ENCODE results near the gene MLLT11. TPM values are rescaled to one million over a fixed set of nuclear protein-coding genes. Genes with fewer than 3 reads are reported as not detected.

MLLT11 gene
- total and polyA plus RNA-seq, 2 of the 4 experiments (the other 2 are of a cell fraction), result 3.6 to 17.5 TPM

DNA sequence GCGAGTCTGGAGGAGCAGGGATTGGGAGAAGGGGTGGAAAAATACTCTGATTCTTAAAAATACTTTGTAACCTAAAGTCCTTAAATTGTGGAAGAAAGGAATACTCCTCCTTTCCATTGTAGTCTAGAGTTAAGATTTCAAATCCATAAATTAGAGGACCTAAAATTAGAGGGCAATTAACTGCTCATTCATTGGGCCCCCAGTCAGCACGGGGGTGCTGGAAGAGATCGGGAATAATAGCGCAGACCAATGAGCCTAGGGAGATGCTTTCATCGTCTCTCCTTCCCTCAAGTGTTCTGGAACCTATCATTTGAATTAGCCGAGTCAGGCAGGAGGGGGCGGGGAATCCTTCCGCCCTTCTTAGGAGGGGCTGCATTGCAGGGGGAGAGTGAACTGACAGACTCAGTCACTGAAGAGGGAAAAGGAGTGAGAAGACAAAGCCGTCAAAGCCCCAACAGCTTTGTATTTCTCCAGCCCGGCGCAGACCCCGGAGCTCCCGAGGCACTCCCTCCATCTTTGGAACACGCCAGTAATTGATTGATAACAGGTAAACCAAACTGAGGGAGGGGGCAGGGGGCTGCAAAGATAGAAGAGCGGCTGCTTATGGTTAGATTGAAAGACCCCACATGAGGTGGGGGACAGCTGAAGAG is at the start of gene MLLT11 (continued):
- TF ChIP-seq POLR2A (IDR thresholded peaks at IDR 0.05; ENCODE audit: low read depth, low read length) (peak; percentile 51), ELK1 (IDR thresholded peaks at IDR 0.05; ENCODE audit: borderline replicate concordance, low read depth, low read length) (no peak)

DNA sequence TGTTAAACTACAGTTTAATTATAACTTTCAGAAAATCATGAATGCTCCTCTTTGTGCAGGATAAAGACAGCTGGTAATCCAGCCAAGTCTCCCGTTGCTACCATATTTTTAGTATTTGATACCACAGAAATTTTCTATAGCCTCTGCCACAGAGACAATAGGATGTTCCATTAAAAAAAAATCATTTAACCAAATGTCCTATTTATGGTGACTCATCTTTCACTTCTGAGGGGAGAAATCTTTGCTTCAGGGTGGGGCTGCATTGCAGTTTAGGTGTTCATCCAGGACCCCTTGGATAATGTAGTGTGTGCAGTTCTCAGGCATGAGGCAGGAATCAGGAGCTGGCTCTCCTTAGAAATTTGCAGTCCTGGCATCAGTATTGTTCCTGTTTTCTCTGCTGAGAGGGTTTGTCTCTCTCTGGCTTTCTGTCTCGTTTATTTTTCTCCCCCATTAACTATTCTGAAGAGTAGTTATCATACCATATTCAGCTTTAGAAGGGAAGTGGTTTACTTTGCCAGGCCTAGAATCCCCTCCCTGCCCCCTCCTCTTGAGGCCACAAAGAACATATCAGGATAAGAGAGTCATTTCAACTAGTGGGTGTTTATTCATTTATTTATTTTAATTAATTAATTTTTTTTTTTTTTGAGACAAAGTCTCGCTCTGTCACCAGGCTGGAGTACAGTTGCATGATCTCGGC is 48.9 kb upstream of the MLLT11 start:
- Histone ChIP-seq H3K36me3 (ENCODE audit: control insufficient read depth, insufficient read depth, low read length) (no peaks in the 10 kb centered on the region), H2BK15ac (ENCODE audit: low read depth, low read length) (no peak overlapping the region), H3K4me2 (ENCODE audit: low read depth, low read length) (no peak overlapping the region), H3K4me3 (ENCODE audit: insufficient read depth, low read depth, low read length) (no peak overlapping the region), H3K4ac (ENCODE audit: low read depth, low read length) (no peak overlapping the region), H3K23ac (ENCODE audit: low read depth, low read length) (no peak overlapping the region; the same call in 1 of the 2 replicates), H3K9ac (ENCODE audit: low read depth, low read length) (no peak overlapping the region), H4K91ac (ENCODE audit: insufficient read depth, low read depth, low read length) (no peak overlapping the region), H3K18ac (ENCODE audit: low read depth, low read length) (no peak overlapping the region), H2AK5ac (ENCODE audit: low read depth, low read length) (no peak overlapping the region), H4K20me1 (ENCODE audit: insufficient read depth, low read length) (no peaks in the 10 kb centered on the region), H2BK5ac (ENCODE audit: low read depth, low read length, poor library complexity, severe bottlenecking) (no peak overlapping the region), H2BK120ac (ENCODE audit: low read depth, low read length) (no peak overlapping the region), H2AFZ (replicated peaks; ENCODE audit: low read length, poor library complexity) (no peak overlapping the region), H3K9me3 (ENCODE audit: control insufficient read depth, insufficient read depth, low read length) (no peaks in the 10 kb centered on the region), H3K56ac (ENCODE audit: extremely low read depth, insufficient read depth, low read length) (no peak overlapping the region), H3K79me1 (ENCODE audit: low read depth in 1 of 2, low read length in 2 of 2) (peaks cover 9 to 42% of the 10 kb centered on the region in 2 experiments), H3K9me1 (ENCODE audit: insufficient read depth, low read length) (peaks cover 7% of the 10 kb centered on the region), H3K4me1 (ENCODE audit: control insufficient read depth, insufficient read depth, low read length) (0 out of 2 replicates have a peak, but pooled peaks cover 1% of the 10 kb centered on the region), H2AK9ac (replicated peaks; ENCODE audit: low read depth, low read length, poor library complexity) (no peak overlapping the region), H4K8ac (ENCODE audit: low read depth in 2 of 2, low read length in 2 of 2) (no peak overlapping the region), H3K27me3 (ENCODE audit: control insufficient read depth, insufficient read depth, low read length) (no peaks in the 10 kb centered on the region), H4K5ac (ENCODE audit: low read depth, low read length) (no peak overlapping the region), H2BK20ac (ENCODE audit: low read depth, low read length) (no peak overlapping the region), H3K14ac (replicated peaks; ENCODE audit: low read depth, low read length) (no peak overlapping the region), H3K27ac (ENCODE audit: insufficient read depth, low read length) (no peak overlapping the region)
- dilution Hi-C loops (cut with HindIII; ENCODE audit: low sequenced_read_pairs, unreplicated experiment) (no loop called here), in situ Hi-C loops (cut with MboI; ENCODE audit: low sequenced_read_pairs) (no loop called here), intact Hi-C loops (cut with micrococcal nuclease) (no loop called here)
- DNase-seq (no peak), ATAC-seq (ENCODE audit: low read depth) (no peak)
- TF ChIP-seq MXI1 (IDR thresholded peaks at IDR 0.05; ENCODE audit: borderline replicate concordance, low read depth, low read length) (no peak), CEBPB (IDR thresholded peaks at IDR 0.05; ENCODE audit: low read depth, low read length) (no peak), FOS (IDR thresholded peaks at IDR 0.05; ENCODE audit: low read depth, low read length) (no peak), BHLHE40 (IDR thresholded peaks at IDR 0.05; ENCODE audit: low read depth, low read length) (no peak), RFX5 (IDR thresholded peaks at IDR 0.05; ENCODE audit: low read depth, low read length) (no peak), CHD1 (IDR thresholded peaks at IDR 0.05; ENCODE audit: low read depth, low read length) (no peak), CTCF (conservative IDR thresholded peaks at IDR 0.05; ENCODE audit: low read depth, low read length) (no peak)
- CTCF ChIA-PET, result interaction anchor here (1.0 kb wide), 1 partner anchor 48 kb away, joined by 5 read pairs; the partner anchor contains the start of gene CDC42SE1
- POLR2A ChIA-PET (ENCODE audit: unreplicated experiment), result no interaction called here
- BruUV-seq (replicated peaks), result no TSS peak
- no CpG with 5 or more reads among the region's 4 CpGs for WGBS, 2 experiments (ENCODE audit: extremely low coverage in 2 of 2, insufficient read length in 1 of 2)

Measured in IMR-90 (cell line).